CD4-positive, alpha-beta T cell (primary cell): ENCODE measurements around the gene UBE2U. TPM values are rescaled to one million over a fixed set of nuclear protein-coding genes. Genes with fewer than 3 reads are reported as not detected.
"Not testable (repeated sequence)": the region's sequence is repeated elsewhere in the genome, so short reads cannot be mapped to it uniquely, and the experiment has no call there.

Source experiments
- ATAC-seq: fragments of 200-7000 bp; cut with Tn5 transposase; one replicate; pipeline ENCODE4 v1.10.0; 2022; ENCODE audit warnings: mild to moderate bottlenecking; ENCODE audit not compliant: poor library complexity
- CTCF ChIA-PET: fragments of 350-600 bp; sonication (Branson Sonifier 250); formaldehyde crosslinking; loops from one replicate; lab custom pipeline; 2021; ENCODE audit warnings: antibody characterized with exemption, inconsistent platforms; lab: Charles Lee
- POLR2A ChIA-PET: fragments of 350-600 bp; sonication (Branson Sonifier 250); formaldehyde crosslinking; loops from one replicate; lab custom pipeline; 2021; ENCODE audit warnings: antibody characterized with exemption, inconsistent platforms; lab: Charles Lee
- DNase-seq, 14 experiments: peaks; one replicate each; pipeline ENCODE4 v3.0.0-alpha.2; 2013 to 2020; ENCODE audit warnings: mixed read lengths in 2 of 14
- H3K27ac ChIP-seq, 2 donors: one replicate each; pipeline versions ENCODE4 v1.5.1 to v1.7.0; 2013; ENCODE audit warnings: low read length in 2 of 2, low read depth in 1 of 2, mild to moderate bottlenecking in 1 of 2
- H3K27me3 ChIP-seq, 2 experiments: 1 replicate in 1 of 2; 2 replicates in 1 of 2; pipeline versions ENCODE4 v1.6.1 to v1.7.0; 2013; ENCODE audit warnings: low read length in 2 of 2, control low read depth in 1 of 2, mild to moderate bottlenecking in 1 of 2, moderate library complexity in 1 of 2; ENCODE audit not compliant: insufficient read depth in 2 of 2, control insufficient read depth in 1 of 2
- H3K36me3 ChIP-seq: one replicate; pipeline ENCODE4 v1.6.1; 2013; ENCODE audit warnings: low read length, control low read depth; ENCODE audit not compliant: insufficient read depth
- H3K4me1 ChIP-seq: one replicate; pipeline ENCODE4 v1.6.1; 2013; ENCODE audit warnings: low read length, control low read depth; ENCODE audit not compliant: insufficient read depth
- H3K4me3 ChIP-seq: one replicate; pipeline ENCODE4 v1.5.1; 2013; ENCODE audit warnings: mild to moderate bottlenecking, low read length, moderate library complexity
- H3K9me3 ChIP-seq, 2 experiments: 1 replicate in 1 of 2; 2 replicates in 1 of 2; pipeline versions ENCODE4 v1.6.1 to v1.7.0; 2013; ENCODE audit warnings: low read length in 2 of 2, mild to moderate bottlenecking in 2 of 2, control low read depth in 1 of 2, moderate library complexity in 1 of 2; ENCODE audit not compliant: control insufficient read depth in 1 of 2, insufficient read depth in 1 of 2
- H3K27ac Mint-ChIP-seq: one replicate; pipeline ENCODE4 v1.8.0; 2020; ENCODE audit warnings: mixed read lengths
- H3K27me3 Mint-ChIP-seq: one replicate; pipeline ENCODE4 v1.8.0; 2021; ENCODE audit warnings: mixed read lengths
- H3K36me3 Mint-ChIP-seq: one replicate; pipeline ENCODE4 v1.8.0; 2021; ENCODE audit warnings: low read depth, mixed read lengths
- H3K4me1 Mint-ChIP-seq: one replicate; pipeline ENCODE4 v1.8.0; 2021; ENCODE audit warnings: low read depth, mixed read lengths
- H3K4me3 Mint-ChIP-seq: one replicate; pipeline ENCODE4 v1.8.0; 2020; ENCODE audit warnings: mild to moderate bottlenecking, mixed read lengths
- H3K9me3 Mint-ChIP-seq: one replicate; pipeline ENCODE4 v1.8.0; 2020; ENCODE audit warnings: mixed read lengths
- CTCF ChIP-seq: fragments of 200-600 bp; IDR thresholded peaks from one replicate; pipeline ENCODE4 v1.8.0; 2022; ENCODE audit warnings: antibody characterized with exemption, mild to moderate bottlenecking
- intact Hi-C, 2 experiments: fragments of 100-400 bp; cut with DNase I in 1 of 2; cut with micrococcal nuclease in 1 of 2; formaldehyde crosslinking; loops; one replicate each; pipeline versions ENCODE4 v1.15.1 to v1.9.0; 2023 to 2025; cut with DNase I, micrococcal nuclease
- total RNA-seq, 174 experiments: library from RNA in 2 of 174; stranded (reverse) in 2 of 174; gene quantifications; one replicate each; pipeline ENCODE4 v1.2.3 and lab custom pipeline; 2021 to 2026

The UBE2U gene
- total RNA-seq, 2 experiments from 2014 or later, result not detected

DNA sequence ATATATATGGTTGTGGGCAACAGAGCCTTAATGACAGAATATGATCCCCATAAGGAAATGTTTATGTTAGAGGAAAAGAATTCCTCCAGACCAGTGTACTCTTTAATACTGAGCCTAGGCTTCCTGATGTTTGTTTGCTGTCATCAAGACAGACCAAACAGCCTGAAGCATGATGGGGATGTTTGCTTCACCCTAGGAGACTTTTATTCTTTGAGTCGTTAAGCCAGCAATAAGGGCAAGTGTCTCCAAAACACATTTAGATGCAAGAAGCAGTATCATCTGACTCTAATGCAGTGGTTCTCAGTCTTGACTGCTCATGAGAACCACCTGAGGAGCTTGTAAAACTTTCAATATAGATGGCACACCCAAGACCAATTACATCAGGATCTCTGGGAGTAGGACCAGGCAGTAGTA is 33.1 kb downstream of the UBE2U start:
- intact Hi-C loops, result no loop called here
- TF ChIP-seq CTCF, result no peak
- no peaks in the 10 kb centered on the region for H3K9me3 Mint-ChIP-seq
- Histone ChIP-seq H3K36me3 (no peaks in the 10 kb centered on the region), H3K27me3 (peaks cover 0 to 12% of the 10 kb centered on the region in 2 experiments), H3K9me3 (no peaks in the 10 kb centered on the region), H3K27ac (no peak overlapping the region), H3K4me1 (no peaks in the 10 kb centered on the region), H3K4me3 (no peak overlapping the region)
- DNase-seq, result no peak
- H3K27ac Mint-ChIP-seq, result no peak overlapping the region
- H3K4me3 Mint-ChIP-seq, result no peak overlapping the region
- no peaks in the 10 kb centered on the region for H3K4me1 Mint-ChIP-seq
- POLR2A ChIA-PET, result no interaction called here
- ATAC-seq, result no peak
- H3K27me3 Mint-ChIP-seq, result peaks cover 18% of the 10 kb centered on the region
- no peaks in the 10 kb centered on the region for H3K36me3 Mint-ChIP-seq
- CTCF ChIA-PET, result no interaction called here

- H3K36me3 Mint-ChIP-seq, H3K4me1 ChIP-seq, H3K4me3 Mint-ChIP-seq, DNase-seq, CTCF ChIA-PET, H3K36me3 ChIP-seq, H3K27ac Mint-ChIP-seq, H3K4me3 ChIP-seq, H3K27me3 ChIP-seq, intact Hi-C loops, POLR2A ChIA-PET, H3K9me3 ChIP-seq, H3K9me3 Mint-ChIP-seq, ATAC-seq, H3K27ac ChIP-seq: not testable (repeated sequence)
- H3K27me3 Mint-ChIP-seq, result peaks cover 10% of the 10 kb centered on the region
- peaks cover 20% of the 10 kb centered on the region for H3K4me1 Mint-ChIP-seq
Measured at GRCh38 chr1:64239519-64239918, 36.1 kb downstream of the UBE2U start.

GRCh38 chr1:64240206-64240605 is 36.8 kb downstream of the UBE2U start:
- H3K4me1 Mint-ChIP-seq, result peaks cover 27% of the 10 kb centered on the region
- Histone ChIP-seq H3K27ac (no peak overlapping the region), H3K4me1 (peaks cover 4% of the 10 kb centered on the region), H3K4me3 (no peak overlapping the region), H3K36me3 (no peaks in the 10 kb centered on the region), H3K9me3 (no peaks in the 10 kb centered on the region), H3K27me3 (peaks cover 0 to 8% of the 10 kb centered on the region in 2 experiments)
- no peak for DNase-seq
- H3K27ac Mint-ChIP-seq, result no peak overlapping the region
- no peaks in the 10 kb centered on the region for H3K9me3 Mint-ChIP-seq
- ChIA-PET POLR2A (no interaction called here), CTCF (no interaction called here)
- no peaks in the 10 kb centered on the region for H3K36me3 Mint-ChIP-seq
- no peak overlapping the region for H3K4me3 Mint-ChIP-seq
- peaks cover 6% of the 10 kb centered on the region for H3K27me3 Mint-ChIP-seq
- intact Hi-C loops, result loop anchor here in 1 of 2 experiments (5.0 to 10.0 kb wide), 2 partner anchors 105 to 1398 kb away; no protein-coding TSS in a partner anchor
- no peak for ATAC-seq
- TF ChIP-seq CTCF, result no peak

DNA sequence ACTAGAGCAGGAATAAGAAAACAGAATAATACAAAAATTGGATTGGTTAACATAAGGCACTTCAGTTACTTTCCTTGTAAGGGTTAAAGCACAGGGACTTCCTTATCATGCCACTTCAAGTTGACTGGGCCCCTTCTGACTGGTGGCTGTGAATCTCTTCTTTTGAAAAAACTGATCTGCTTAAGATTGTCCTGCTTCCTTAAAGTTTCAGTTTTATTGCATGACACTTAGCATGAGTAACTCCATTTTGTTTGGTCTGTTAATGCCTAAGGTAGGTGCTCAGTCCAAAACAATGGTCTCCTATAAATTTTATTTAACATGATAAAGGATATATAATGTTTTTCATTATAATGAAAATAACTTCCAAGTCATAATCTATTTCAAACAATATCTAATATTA is 37.6 kb downstream of the UBE2U start:
- Histone ChIP-seq H3K4me1 (peaks cover 8% of the 10 kb centered on the region), H3K9me3 (no peaks in the 10 kb centered on the region), H3K4me3 (no peak overlapping the region), H3K27ac (no peak overlapping the region), H3K27me3 (peaks cover 0 to 3% of the 10 kb centered on the region in 2 experiments), H3K36me3 (no peaks in the 10 kb centered on the region)
- DNase-seq, result no peak
- ChIA-PET POLR2A (no interaction called here), CTCF (no interaction called here)
- H3K9me3 Mint-ChIP-seq, result no peaks in the 10 kb centered on the region
- H3K4me3 Mint-ChIP-seq, result no peak overlapping the region
- intact Hi-C loops, result loop anchor here in 1 of 2 experiments (5.0 to 10.0 kb wide), 2 partner anchors 106 to 1399 kb away; no protein-coding TSS in a partner anchor
- ATAC-seq, result no peak
- TF ChIP-seq CTCF, result no peak
- peaks cover 36% of the 10 kb centered on the region for H3K4me1 Mint-ChIP-seq
- H3K27ac Mint-ChIP-seq, result no peak overlapping the region
- peaks cover 9% of the 10 kb centered on the region for H3K27me3 Mint-ChIP-seq
- no peaks in the 10 kb centered on the region for H3K36me3 Mint-ChIP-seq
